Esophagus squamous epithelium (tissue), 5 donors: Measurements from ENCODE around the gene SUPV3L1. TPM values are rescaled to one million over a fixed set of nuclear protein-coding genes. Genes with fewer than 3 reads are reported as not detected.
A peak's percentile ranks its signal among the peaks of the same experiment; 100 is the strongest.

Experiments
- DNase-seq: peaks from one replicate; lab custom pipeline; 2025; lab: John Stamatoyannopoulos, UW
- H3K27ac ChIP-seq, 4 donors: fragments of 200-600 bp; sonication (generic); one replicate each; pipeline ENCODE4 v1.5.1; 2016 to 2019; ENCODE audit warnings: mild to moderate bottlenecking in 1 of 4
- H3K27me3 ChIP-seq, 4 donors: fragments of 200-600 bp; sonication (generic); 1 replicate in 3 of 4; 2 replicates in 1 of 4; pipeline versions ENCODE4 v1.5.1 to v1.6.0; 2017 to 2021; ENCODE audit warnings: antibody characterized with exemption in 1 of 4
- H3K36me3 ChIP-seq, 3 donors: fragments of 200-600 bp; sonication (generic); one replicate each; pipeline ENCODE4 v1.5.1; 2016 to 2019
- H3K4me1 ChIP-seq, 3 donors: fragments of 200-600 bp; sonication (generic); one replicate each; pipeline ENCODE4 v1.5.1; 2017 to 2019
- H3K4me3 ChIP-seq, 4 donors: fragments of 200-600 bp; sonication (generic); 1 replicate in 3 of 4; 2 replicates in 1 of 4; pipeline ENCODE4 v1.5.1; 2016 to 2019; ENCODE audit warnings: mild to moderate bottlenecking in 2 of 4, moderate library complexity in 1 of 4
- H3K9me3 ChIP-seq, 3 donors: fragments of 200-600 bp; sonication (generic); one replicate each; pipeline ENCODE4 v1.5.1; 2016 to 2019
- CTCF ChIP-seq, 6 experiments: fragments of 450-650 bp in 4 of 6; fragments of 200-600 bp in 2 of 6; sonication (generic) in 2 of 6; IDR thresholded peaks; one replicate each; pipeline ENCODE4 v1.5.1; 2016 to 2019; ENCODE audit warnings: antibody characterized with exemption in 6 of 6, mild to moderate bottlenecking in 4 of 6, moderate library complexity in 4 of 6
- POLR2A ChIP-seq, 4 donors: fragments of 450-650 bp; IDR thresholded peaks; one replicate each; pipeline ENCODE4 v1.6.1; 2017; ENCODE audit warnings: antibody characterized with exemption in 4 of 4, mild to moderate bottlenecking in 4 of 4, moderate library complexity in 3 of 4
- WGBS, 2 donors: methylation state at CpG; one replicate each; pipeline ENCODE4 v1.1.5; 2018; 5-methylcytosine and 5-hydroxymethylcytosine counted together
- intact Hi-C: fragments of 100-400 bp; cut with DNase I; formaldehyde crosslinking; loops from one replicate; pipeline ENCODE4 v1.15.0; 2022
- total RNA-seq, 4 donors: library from RNA; depleted of rRNA; stranded (reverse); fragments of >200 nt; gene quantifications; one replicate each; pipeline ENCODE4 v1.1.0, GENCODE V29; 2016
- donor health status: DM: yes; HTN: yes; CAD: no.

SUPV3L1 gene
- total RNA-seq, 4 donors from 2014 or later = 10.4 to 31.9 (median 20.9) TPM

GRCh38 chr10:69176823-69177222 lies 3.2 kb upstream of the SUPV3L1 start:
- intact Hi-C loops = no loop called here
- Histone ChIP-seq H3K36me3 (peaks cover 0 to 21% (median 0%) of the 10 kb centered on the region in 3 donors), H3K4me3 (no peak overlapping the region), H3K9me3 (no peaks in the 10 kb centered on the region), H3K27ac (no peak overlapping the region), H3K4me1 (peaks cover 11 to 21% (median 15%) of the 10 kb centered on the region in 3 donors), H3K27me3 (no peaks in the 10 kb centered on the region)
- 75 to 76% methylated on average over 2 of the region's 2 CpGs for WGBS, 2 donors
- TF ChIP-seq CTCF (IDR thresholded peaks at IDR 0.05) (no peak), POLR2A (IDR thresholded peaks at IDR 0.05) (no peak)
- no peak for DNase-seq

- Histone ChIP-seq H3K27me3 (no peaks in the 10 kb centered on the region), H3K4me1 (peaks cover 11 to 39% (median 19%) of the 10 kb centered on the region in 3 donors), H3K4me3 (peak overlapping the region; percentile 91 to 100 (median 92)), H3K9me3 (no peaks in the 10 kb centered on the region), H3K27ac (peak overlapping the region; percentile 92 to 95 (median 94)), H3K36me3 (peaks cover 0 to 17% (median 6%) of the 10 kb centered on the region in 3 donors)
- TF ChIP-seq POLR2A (IDR thresholded peaks at IDR 0.05) (no peak), CTCF (IDR thresholded peaks at IDR 0.05) (no peak)
- no peak for DNase-seq
- WGBS, 2 donors = 30 to 54% methylated on average over 16 to 21 of the region's 21 CpGs
- intact Hi-C loops = no loop called here
Measured at GRCh38 chr10:69179089-69179742, 818 bp upstream of the SUPV3L1 start.

DNA sequence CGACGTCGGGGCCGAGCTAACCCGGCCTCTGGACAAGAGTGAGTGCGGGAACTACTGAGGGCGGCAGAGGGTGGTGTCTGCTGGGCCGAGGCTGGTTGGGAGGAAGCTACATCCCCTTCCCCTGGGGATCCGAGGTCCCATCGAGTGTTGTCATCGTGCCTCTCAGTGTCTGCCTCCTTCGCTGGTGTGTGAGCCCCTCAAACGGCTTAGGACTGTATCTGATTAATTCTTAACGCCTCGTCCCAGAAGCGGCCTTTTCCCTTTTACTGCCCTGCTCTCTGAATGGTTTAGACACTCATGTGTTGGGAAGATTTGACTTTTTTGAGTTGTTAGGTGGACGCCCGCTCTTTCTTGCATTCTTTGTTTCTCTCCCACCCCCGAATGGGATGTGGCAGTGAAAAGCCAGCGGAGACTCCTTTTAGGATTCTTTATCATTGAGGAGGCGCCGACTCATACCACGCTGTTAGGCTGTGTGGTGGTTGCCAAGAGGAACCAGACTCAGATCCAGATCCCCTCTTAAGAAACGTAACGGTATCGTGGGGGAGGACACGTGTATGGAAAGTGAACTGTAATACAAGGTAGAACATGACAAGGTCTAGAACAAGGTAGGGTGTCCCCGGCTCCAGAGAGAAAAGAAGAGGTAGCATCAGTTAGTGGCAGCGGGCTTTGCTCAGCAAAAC lies 631 bp downstream of the SUPV3L1 start:
- TF ChIP-seq POLR2A (IDR thresholded peaks at IDR 0.05) (no peak), CTCF (IDR thresholded peaks at IDR 0.05) (no peak)
- H3K27ac ChIP-seq = peak overlapping the region; percentile 92 to 95 (median 94)
- peak overlapping the region; percentile 91 to 100 (median 92) for H3K4me3 ChIP-seq
- WGBS, 2 donors = 2 to 3% methylated on average over 17 to 22 of the region's 29 CpGs
- DNase-seq = no peak
- H3K36me3 ChIP-seq = peaks cover 0 to 25% (median 6%) of the 10 kb centered on the region in 3 donors
- peaks cover 11 to 39% (median 19%) of the 10 kb centered on the region in 3 donors for H3K4me1 ChIP-seq
- H3K27me3 ChIP-seq = no peaks in the 10 kb centered on the region
- intact Hi-C loops = no loop called here
- no peaks in the 10 kb centered on the region for H3K9me3 ChIP-seq

GRCh38 chr10:69181433-69181832 lies 1.4 kb downstream of the SUPV3L1 start:
- DNase-seq = no peak
- H3K9me3 ChIP-seq = no peaks in the 10 kb centered on the region
- no peaks in the 10 kb centered on the region for H3K27me3 ChIP-seq
- H3K27ac ChIP-seq = peak overlapping the region in 2 of 4 donors; percentile 94 to 95
- intact Hi-C loops = no loop called here
- 17 to 53% methylated on average over 1 of the region's 1 CpG for WGBS, 2 donors
- TF ChIP-seq POLR2A (IDR thresholded peaks at IDR 0.05) (no peak), CTCF (IDR thresholded peaks at IDR 0.05) (no peak)
- peak overlapping the region in 3 of 4 donors; percentile 92 to 100 (median 93) for H3K4me3 ChIP-seq
- peaks cover 11 to 39% (median 19%) of the 10 kb centered on the region in 3 donors for H3K4me1 ChIP-seq
- peaks cover under 1 to 33% (median 6%) of the 10 kb centered on the region in 3 donors for H3K36me3 ChIP-seq

GRCh38 chr10:69182005-69182404 lies 2.0 kb downstream of the SUPV3L1 start:
- Histone ChIP-seq H3K27me3 (no peaks in the 10 kb centered on the region), H3K27ac (no peak overlapping the region), H3K4me1 (peaks cover 11 to 39% (median 19%) of the 10 kb centered on the region in 3 donors), H3K36me3 (peaks cover 6 to 38% (median 6%) of the 10 kb centered on the region in 3 donors), H3K4me3 (no peak overlapping the region), H3K9me3 (no peaks in the 10 kb centered on the region)
- no peak for TF ChIP-seq CTCF (IDR thresholded peaks at IDR 0.05)
- no peak for TF ChIP-seq POLR2A (IDR thresholded peaks at IDR 0.05)
- DNase-seq = no peak
- WGBS, 2 donors = 89 to 90% methylated on average over 4 of the region's 4 CpGs
- intact Hi-C loops = no loop called here
